B cell (primary cell): Measurements from ENCODE around the gene IL36RN. TPM values are rescaled to one million over a fixed set of nuclear protein-coding genes. Genes with fewer than 3 reads are reported as not detected.

Experiments used
- ATAC-seq: fragments of 200-7000 bp; cut with Tn5 transposase; one replicate; pipeline ENCODE4 v1.10.0; 2021; ENCODE audit warnings: low read depth, mild to moderate bottlenecking, moderate number of reproducible peaks, moderate library complexity
- CTCF ChIA-PET: fragments of 350-600 bp; sonication (Branson Sonifier 250); formaldehyde crosslinking; loops from one replicate; lab custom pipeline; 2021; ENCODE audit warnings: antibody characterized with exemption, inconsistent platforms; lab: Charles Lee
- POLR2A ChIA-PET: fragments of 350-600 bp; sonication (Branson Sonifier 250); formaldehyde crosslinking; loops from one replicate; lab custom pipeline; 2021; ENCODE audit warnings: antibody characterized with exemption; lab: Charles Lee
- DNase-seq: peaks from one replicate; pipeline ENCODE4 v3.0.0; 2013
- H2AFZ ChIP-seq: 2 replicates; pipeline ENCODE4 v1.6.1; 2012; ENCODE audit warnings: mild to moderate bottlenecking, low read depth, low read length; ENCODE audit not compliant: insufficient read depth, poor library complexity, severe bottlenecking
- H3K27ac ChIP-seq, 2 donors: 1 replicate in 1 of 2; 2 replicates in 1 of 2; pipeline ENCODE4 v1.5.1; 2012 to 2013; ENCODE audit warnings: low read length in 2 of 2, mild to moderate bottlenecking in 2 of 2, moderate library complexity in 1 of 2
- H3K27me3 ChIP-seq, 4 experiments: fragments of 200-600 bp in 1 of 4; sonication (generic) in 1 of 4; replicated peaks in 1 of 4; 1 replicate in 2 of 4; 2 replicates in 2 of 4; pipeline versions ENCODE4 v1.6.1 to v1.7.0; 2013 to 2016; ENCODE audit warnings: low read length in 3 of 4, mild to moderate bottlenecking in 2 of 4, mixed read lengths in 1 of 4, moderate library complexity in 1 of 4; ENCODE audit not compliant: insufficient read depth in 4 of 4, control insufficient read depth in 3 of 4; ENCODE audit errors: control extremely low read depth in 1 of 4
- H3K36me3 ChIP-seq, 2 experiments: replicated peaks in 1 of 2; 1 replicate in 1 of 2; 2 replicates in 1 of 2; pipeline versions ENCODE4 v1.6.1 to v1.7.1; 2013; ENCODE audit warnings: low read length in 1 of 2; ENCODE audit not compliant: insufficient read depth in 2 of 2, control insufficient read depth in 1 of 2; ENCODE audit errors: control extremely low read depth in 1 of 2, extremely low read depth in 1 of 2
- H3K4me1 ChIP-seq, 2 donors: fragments of 200-600 bp in 1 of 2; sonication (generic) in 1 of 2; 1 replicate in 1 of 2; 2 replicates in 1 of 2; pipeline versions ENCODE4 v1.5.1 to v1.6.1; 2013 to 2017; ENCODE audit warnings: low read length in 2 of 2; ENCODE audit not compliant: control insufficient read depth in 2 of 2, insufficient read depth in 2 of 2
- H3K4me2 ChIP-seq: replicated peaks from 2 replicates; pipeline ENCODE3; 2012; ENCODE audit warnings: mild to moderate bottlenecking, low read depth, low read length; ENCODE audit not compliant: poor library complexity, severe bottlenecking
- H3K4me3 ChIP-seq, 5 experiments: fragments of 200-600 bp in 1 of 5; sonication (generic) in 1 of 5; 1 replicate in 3 of 5; 2 replicates in 2 of 5; pipeline versions ENCODE4 v1.5.1 to v1.7.0; 2011 to 2016; ENCODE audit warnings: low read length in 4 of 5, mild to moderate bottlenecking in 4 of 5, low read depth in 2 of 5, control low read depth in 1 of 5, moderate library complexity in 1 of 5; ENCODE audit not compliant: insufficient read depth in 1 of 5; ENCODE audit errors: control extremely low read depth in 1 of 5, extremely low read depth in 1 of 5
- H3K79me2 ChIP-seq: fragments of 200-600 bp; sonication (generic); one replicate; pipeline ENCODE4 v1.6.0; 2016; ENCODE audit warnings: low read length; ENCODE audit not compliant: control insufficient read depth, insufficient read depth
- H3K9ac ChIP-seq: fragments of 200-600 bp; sonication (generic); 2 replicates; pipeline ENCODE4 v1.6.1; 2017; ENCODE audit warnings: mild to moderate bottlenecking, low read length, moderate library complexity
- H3K9me3 ChIP-seq, 3 donors: one replicate each; pipeline versions ENCODE4 v1.6.1 to v1.7.1; 2013; ENCODE audit warnings: low read length in 2 of 3; ENCODE audit not compliant: control insufficient read depth in 2 of 3, insufficient read depth in 1 of 3; ENCODE audit errors: control extremely low read depth in 1 of 3
- H4K20me1 ChIP-seq: 2 replicates; pipeline ENCODE4 v1.6.0; 2012; ENCODE audit warnings: mild to moderate bottlenecking, low read length; ENCODE audit not compliant: insufficient read depth, control insufficient read depth, poor library complexity, severe bottlenecking
- H3K27ac Mint-ChIP-seq: one replicate; pipeline ENCODE4 v1.8.0; 2021; ENCODE audit warnings: mixed read lengths
- H3K27me3 Mint-ChIP-seq: one replicate; pipeline ENCODE4 v1.8.0; 2021; ENCODE audit warnings: mixed read lengths
- H3K4me1 Mint-ChIP-seq: one replicate; pipeline ENCODE4 v1.8.0; 2021; ENCODE audit warnings: mixed read lengths
- H3K4me3 Mint-ChIP-seq: one replicate; pipeline ENCODE4 v1.8.0; 2021; ENCODE audit warnings: mixed read lengths
- H3K9me3 Mint-ChIP-seq: one replicate; pipeline ENCODE4 v1.8.0; 2022; ENCODE audit warnings: mixed read lengths; ENCODE audit not compliant: insufficient read depth
- CTCF ChIP-seq: fragments of 200-600 bp; IDR thresholded peaks from one replicate; pipeline ENCODE4 v1.8.0; 2022; ENCODE audit warnings: antibody characterized with exemption, mild to moderate bottlenecking
- EZH2 ChIP-seq: IDR thresholded peaks from 2 replicates; pipeline ENCODE4 v1.6.1; 2012; ENCODE audit warnings: borderline replicate concordance, low read depth, mild to moderate bottlenecking, moderate library complexity, low read length; ENCODE audit not compliant: insufficient read depth, poor library complexity, severe bottlenecking
- WGBS: methylation state at CpG from one replicate; pipeline ENCODE4 v1.1.5; 2013; ENCODE audit warnings: missing lambda C conversion rate; ENCODE audit not compliant: insufficient coverage; 5-methylcytosine and 5-hydroxymethylcytosine counted together
- intact Hi-C: fragments of 100-400 bp; cut with micrococcal nuclease; formaldehyde crosslinking; loops from one replicate; pipeline ENCODE4 v1.10.0; 2022
- polyA plus RNA-seq: library from polyadenylated mRNA; depleted of rRNA; stranded (reverse); fragments of >200 nt; gene quantifications from 2 replicates; pipeline ENCODE4 v1.2.3, GENCODE V29; 2012
- total RNA-seq, 2 donors: library from RNA; stranded (reverse); fragments of 120-200 nt in 1 of 2; gene quantifications; 1 replicate in 1 of 2; 2 replicates in 1 of 2; pipeline versions ENCODE4 v1.2.3 to v1.2.4, GENCODE V29; 2013 to 2022

The IL36RN gene
- total and polyA plus RNA-seq, 2 donors (not counting 1 experiment from before 2014, with no cell fraction given), result not detected

GRCh38 chr2:113057117-113057516 is 1.9 kb upstream of the IL36RN start:
- peaks cover 0 to 4% (median 0%) of the 10 kb centered on the region in 4 experiments for H3K27me3 ChIP-seq
- H4K20me1 ChIP-seq, result no peaks in the 10 kb centered on the region
- Mint-ChIP-seq H3K27me3 (peaks cover 26% of the 10 kb centered on the region), H3K9me3 (peaks cover 12% of the 10 kb centered on the region), H3K27ac (no peak overlapping the region), H3K4me3 (no peak overlapping the region), H3K4me1 (no peaks in the 10 kb centered on the region)
- H3K9me3 ChIP-seq, result peaks cover 0 to 22% (median 8%) of the 10 kb centered on the region in 3 donors
- H3K79me2 ChIP-seq, result no peaks in the 10 kb centered on the region
- no peak overlapping the region for H3K27ac ChIP-seq
- no CpG with 5 or more reads among the region's 1 CpG for WGBS
- DNase-seq (no peak), ATAC-seq (no peak)
- no peak overlapping the region for H3K4me3 ChIP-seq
- intact Hi-C loops, result no loop called here
- no peaks in the 10 kb centered on the region for H3K4me1 ChIP-seq
- H3K4me2 ChIP-seq, result no peak overlapping the region
- ChIA-PET POLR2A (no interaction called here), CTCF (no interaction called here)
- TF ChIP-seq EZH2 (no peak), CTCF (no peak)
- no peak overlapping the region for H3K9ac ChIP-seq
- H3K36me3 ChIP-seq, result no peaks in the 10 kb centered on the region
- no peak overlapping the region for H2AFZ ChIP-seq

GRCh38 chr2:113058411-113058994 is 495 bp upstream of the IL36RN start:
- Histone ChIP-seq H2AFZ (no peak overlapping the region), H3K27me3 (peaks cover 0 to 4% (median 0%) of the 10 kb centered on the region in 4 experiments), H4K20me1 (no peaks in the 10 kb centered on the region), H3K9me3 (peaks cover 0 to 20% (median 10%) of the 10 kb centered on the region in 3 donors), H3K9ac (no peak overlapping the region), H3K27ac (no peak overlapping the region), H3K4me3 (no peak overlapping the region), H3K4me2 (no peak overlapping the region), H3K36me3 (no peaks in the 10 kb centered on the region), H3K79me2 (no peaks in the 10 kb centered on the region), H3K4me1 (no peaks in the 10 kb centered on the region)
- Mint-ChIP-seq H3K27me3 (peaks cover 25% of the 10 kb centered on the region), H3K4me1 (no peaks in the 10 kb centered on the region), H3K4me3 (no peak overlapping the region), H3K9me3 (peaks cover 9% of the 10 kb centered on the region), H3K27ac (no peak overlapping the region)
- CTCF ChIA-PET, result no interaction called here
- no peak for TF ChIP-seq CTCF
- no peak for TF ChIP-seq EZH2
- no peak for ATAC-seq
- no peak for DNase-seq
- POLR2A ChIA-PET, result no interaction called here
- WGBS, result 50% methylated on average over 2 of the region's 2 CpGs
- intact Hi-C loops, result no loop called here
